H9 (cell line): ENCODE results near the gene SYT3. TPM values are rescaled to one million over a fixed set of nuclear protein-coding genes. Genes with fewer than 3 reads are reported as not detected.

Experiments
- DNase-seq: peaks from one replicate; pipeline ENCODE4 v3.0.0-alpha.2; 2017
- H2AFZ ChIP-seq: one replicate; pipeline ENCODE4 v1.6.1; 2013; ENCODE audit warnings: mild to moderate bottlenecking, low read length, control low read depth, moderate library complexity
- H2AK5ac ChIP-seq: 2 replicates; pipeline ENCODE4 v1.6.1; 2013; ENCODE audit warnings: low read length, control low read depth, mixed read lengths; ENCODE audit not compliant: insufficient read length
- H2BK120ac ChIP-seq: one replicate; pipeline ENCODE4 v1.6.1; 2013; ENCODE audit warnings: low read depth, mild to moderate bottlenecking, low read length, control low read depth, inconsistent platforms; ENCODE audit not compliant: poor library complexity, severe bottlenecking
- H2BK12ac ChIP-seq: 2 replicates; pipeline ENCODE4 v1.6.1; 2013; ENCODE audit warnings: low read length, control low read depth, mixed read lengths, low read depth; ENCODE audit not compliant: insufficient read length
- H2BK15ac ChIP-seq: 2 replicates; pipeline ENCODE4 v1.6.1; 2013; ENCODE audit warnings: low read depth, low read length, control low read depth
- H2BK20ac ChIP-seq: one replicate; pipeline ENCODE4 v1.6.1; 2013; ENCODE audit warnings: low read depth, mild to moderate bottlenecking, low read length, control low read depth, inconsistent platforms; ENCODE audit not compliant: poor library complexity, severe bottlenecking
- H2BK5ac ChIP-seq: 2 replicates; pipeline ENCODE4 v1.6.1; 2013; ENCODE audit warnings: low read length, control low read depth, mixed read lengths; ENCODE audit not compliant: insufficient read length
- H3K14ac ChIP-seq: 2 replicates; pipeline ENCODE4 v1.6.1; 2013; ENCODE audit warnings: low read length, control low read depth; ENCODE audit not compliant: insufficient read depth
- H3K18ac ChIP-seq: 2 replicates; pipeline ENCODE4 v1.6.1; 2013; ENCODE audit warnings: low read depth, mild to moderate bottlenecking, mixed read lengths, low read length, control low read depth; ENCODE audit not compliant: insufficient read length
- H3K23ac ChIP-seq: 2 replicates; pipeline ENCODE4 v1.6.1; 2013; ENCODE audit warnings: low read length, control low read depth, mixed read lengths, low read depth; ENCODE audit not compliant: insufficient read length
- H3K23me2 ChIP-seq: 2 replicates; pipeline ENCODE4 v1.6.1; 2013; ENCODE audit warnings: low read depth, mild to moderate bottlenecking, mixed read lengths, low read length, control low read depth; ENCODE audit not compliant: insufficient read length, poor library complexity, severe bottlenecking
- H3K27ac ChIP-seq: 2 replicates; pipeline ENCODE4 v1.5.1; 2013; ENCODE audit warnings: low read length, control low read depth, mixed read lengths, low read depth; ENCODE audit not compliant: insufficient read length
- H3K27me3 ChIP-seq: 2 replicates; pipeline ENCODE4 v1.6.1; 2013; ENCODE audit warnings: low read length, control low read depth, inconsistent platforms; ENCODE audit not compliant: insufficient read depth
- H3K4ac ChIP-seq: 2 replicates; pipeline ENCODE4 v1.6.1; 2013; ENCODE audit warnings: low read depth, mild to moderate bottlenecking, control low read depth, inconsistent platforms, low read length, moderate library complexity
- H3K4me1 ChIP-seq: 2 replicates; pipeline ENCODE4 v1.6.1; 2013; ENCODE audit warnings: low read length, control low read depth, inconsistent platforms; ENCODE audit not compliant: insufficient read depth
- H3K4me2 ChIP-seq: 2 replicates; pipeline ENCODE4 v1.6.1; 2013; ENCODE audit warnings: low read length, control low read depth, mixed read lengths; ENCODE audit not compliant: insufficient read length, insufficient read depth
- H3K56ac ChIP-seq: 2 replicates; pipeline ENCODE4 v1.6.1; 2013; ENCODE audit warnings: low read depth, mild to moderate bottlenecking, mixed read lengths, low read length, control low read depth; ENCODE audit not compliant: insufficient read length
- H3K79me1 ChIP-seq: 2 replicates; pipeline ENCODE4 v1.6.1; 2013; ENCODE audit warnings: low read depth, mild to moderate bottlenecking, moderate library complexity, low read length, control low read depth, inconsistent platforms; ENCODE audit not compliant: insufficient read depth, poor library complexity, severe bottlenecking
- H3K79me2 ChIP-seq: 2 replicates; pipeline ENCODE4 v1.6.1; 2013; ENCODE audit warnings: low read length, control low read depth, inconsistent platforms; ENCODE audit not compliant: insufficient read depth
- H3K9ac ChIP-seq: 2 replicates; pipeline ENCODE4 v1.6.1; 2013; ENCODE audit warnings: low read length, control low read depth, mixed read lengths; ENCODE audit not compliant: insufficient read length; ENCODE audit errors: extremely low read depth
- H3K9me3 ChIP-seq: one replicate; pipeline ENCODE4 v1.6.1; 2013; ENCODE audit warnings: low read depth, low read length, inconsistent platforms; ENCODE audit not compliant: control insufficient read depth
- H3T11ph ChIP-seq: one replicate; pipeline ENCODE4 v1.6.1; 2013; ENCODE audit warnings: mild to moderate bottlenecking, low read length, control low read depth, inconsistent platforms
- H4K20me1 ChIP-seq: one replicate; pipeline ENCODE4 v1.6.1; 2013; ENCODE audit not compliant: control insufficient read depth, insufficient read length, insufficient read depth
- H4K5ac ChIP-seq: 2 replicates; pipeline ENCODE4 v1.6.1; 2013; ENCODE audit warnings: low read depth, mild to moderate bottlenecking, mixed read lengths, low read length, control low read depth; ENCODE audit not compliant: insufficient read length
- H4K8ac ChIP-seq: replicated peaks from 2 replicates; pipeline ENCODE4 v1.6.1; 2013; ENCODE audit warnings: low read length, control low read depth, mixed read lengths, low read depth; ENCODE audit not compliant: insufficient read length
- H4K91ac ChIP-seq: 2 replicates; pipeline ENCODE4 v1.6.1; 2013; ENCODE audit warnings: low read depth, mild to moderate bottlenecking, moderate library complexity, mixed read lengths, low read length, control low read depth; ENCODE audit not compliant: insufficient read length
- H3K27ac Mint-ChIP-seq, 3 experiments: 2 replicates in 2 of 3; 3 replicates in 1 of 3; pipeline ENCODE4 v1.8.0; 2020 to 2021; ENCODE audit warnings: mixed read lengths in 3 of 3, mild to moderate bottlenecking in 1 of 3, moderate library complexity in 1 of 3
- H3K27me3 Mint-ChIP-seq: 2 replicates; pipeline ENCODE4 v1.8.0; 2021; ENCODE audit warnings: low read depth, mild to moderate bottlenecking, moderate library complexity, mixed read lengths
- H3K36me3 Mint-ChIP-seq, 3 experiments: 2 replicates in 2 of 3; 3 replicates in 1 of 3; pipeline ENCODE4 v1.8.0; 2020 to 2021; ENCODE audit warnings: low read depth in 3 of 3, mixed read lengths in 3 of 3; ENCODE audit not compliant: insufficient read depth in 1 of 3
- H3K4me1 Mint-ChIP-seq, 2 experiments: 2 replicates each; pipeline ENCODE4 v1.8.0; 2020; ENCODE audit warnings: mixed read lengths in 2 of 2
- H3K4me3 Mint-ChIP-seq, 2 experiments: 2 replicates in 1 of 2; 3 replicates in 1 of 2; pipeline ENCODE4 v1.8.0; 2020 to 2021; ENCODE audit warnings: mild to moderate bottlenecking in 2 of 2, mixed read lengths in 2 of 2, moderate library complexity in 1 of 2
- H3K9me3 Mint-ChIP-seq, 2 experiments: 2 replicates in 1 of 2; 3 replicates in 1 of 2; pipeline ENCODE4 v1.8.0; 2020; ENCODE audit warnings: mild to moderate bottlenecking in 2 of 2, mixed read lengths in 2 of 2, moderate library complexity in 1 of 2
- WGBS: extraction: QIAGEN DNeasy Blood & Tissue Kit; methylation state at CpG from one replicate; pipeline ENCODE4 v1.1.7; 2013; ENCODE audit warnings: missing lambda C conversion rate, low lambda C conversion rate, mixed read lengths; ENCODE audit not compliant: insufficient read length; ENCODE audit errors: extremely low coverage; 5-methylcytosine and 5-hydroxymethylcytosine counted together
- total RNA-seq: library from RNA; stranded (reverse); gene quantifications from 2 replicates; pipeline ENCODE4 v1.2.1, GENCODE V29; 2021
- TF ChIP-seq, protein P1 (sequence below): fragments of 200-600 bp; sonication (generic); conservative IDR thresholded peaks from 3 replicates; pipeline ENCODE4 v1.8.0; 2021; ENCODE audit warnings: antibody characterized with exemption, mild to moderate bottlenecking

SYT3 gene
- total RNA-seq, 1 experiment from 2014 or later: 3.1 TPM

DNA sequence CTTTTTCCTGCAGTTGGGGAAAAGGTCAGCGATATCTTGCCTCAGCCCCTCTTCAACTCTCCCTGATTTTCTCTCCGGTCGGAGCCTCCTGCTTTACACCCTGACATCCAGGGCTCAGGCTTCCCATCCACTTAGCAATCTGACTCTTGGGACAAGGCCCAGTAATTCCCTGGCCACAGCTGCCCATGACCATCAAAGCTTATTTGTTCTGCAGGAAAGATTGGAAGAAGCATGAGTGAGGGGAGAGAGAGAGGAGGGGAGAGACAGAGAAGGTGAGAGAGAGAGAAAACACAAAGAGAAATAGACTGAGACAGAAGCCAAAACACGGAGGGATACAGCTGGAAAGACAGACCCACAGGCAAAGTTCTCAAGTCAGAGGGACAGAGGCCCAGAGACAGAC lies 13.7 kb downstream of the SYT3 start:
- Histone ChIP-seq H2BK120ac (no peak overlapping the region), H3K79me2 (no peaks in the 10 kb centered on the region), H2BK15ac (no peak overlapping the region), H2BK12ac (no peak overlapping the region), H3K23ac (no peak overlapping the region), H2AFZ (no peak overlapping the region), H4K20me1 (no peaks in the 10 kb centered on the region), H3K56ac (no peak overlapping the region), H3T11ph (no peak overlapping the region), H2AK5ac (no peak overlapping the region), H2BK20ac (no peak overlapping the region), H3K14ac (no peak overlapping the region), H3K4me1 (no peaks in the 10 kb centered on the region), H2BK5ac (no peak overlapping the region), H3K9ac (no peak overlapping the region), H3K23me2 (no peaks in the 10 kb centered on the region), H3K27me3 (no peaks in the 10 kb centered on the region), H4K91ac (no peak overlapping the region), H3K4me2 (no peak overlapping the region), H3K79me1 (no peaks in the 10 kb centered on the region), H3K9me3 (no peaks in the 10 kb centered on the region), H3K4ac (no peak overlapping the region), H4K8ac (no peak overlapping the region), H3K18ac (no peak overlapping the region), H3K27ac (no peak overlapping the region), H4K5ac (no peak overlapping the region)
- DNase-seq: no peak
- Mint-ChIP-seq H3K27me3 (peaks cover 24% of the 10 kb centered on the region), H3K36me3 (no peaks in the 10 kb centered on the region; a peak in 1 of 7 replicates), H3K9me3 (no peaks in the 10 kb centered on the region), H3K4me3 (no peak overlapping the region; a peak in 1 of 5 replicates), H3K4me1 (peaks cover 0 to 6% of the 10 kb centered on the region in 2 experiments; a peak in 1 of 4 replicates), H3K27ac (no peak overlapping the region; a peak in 1 of 7 replicates)
- TF ChIP-seq, protein P1, sequence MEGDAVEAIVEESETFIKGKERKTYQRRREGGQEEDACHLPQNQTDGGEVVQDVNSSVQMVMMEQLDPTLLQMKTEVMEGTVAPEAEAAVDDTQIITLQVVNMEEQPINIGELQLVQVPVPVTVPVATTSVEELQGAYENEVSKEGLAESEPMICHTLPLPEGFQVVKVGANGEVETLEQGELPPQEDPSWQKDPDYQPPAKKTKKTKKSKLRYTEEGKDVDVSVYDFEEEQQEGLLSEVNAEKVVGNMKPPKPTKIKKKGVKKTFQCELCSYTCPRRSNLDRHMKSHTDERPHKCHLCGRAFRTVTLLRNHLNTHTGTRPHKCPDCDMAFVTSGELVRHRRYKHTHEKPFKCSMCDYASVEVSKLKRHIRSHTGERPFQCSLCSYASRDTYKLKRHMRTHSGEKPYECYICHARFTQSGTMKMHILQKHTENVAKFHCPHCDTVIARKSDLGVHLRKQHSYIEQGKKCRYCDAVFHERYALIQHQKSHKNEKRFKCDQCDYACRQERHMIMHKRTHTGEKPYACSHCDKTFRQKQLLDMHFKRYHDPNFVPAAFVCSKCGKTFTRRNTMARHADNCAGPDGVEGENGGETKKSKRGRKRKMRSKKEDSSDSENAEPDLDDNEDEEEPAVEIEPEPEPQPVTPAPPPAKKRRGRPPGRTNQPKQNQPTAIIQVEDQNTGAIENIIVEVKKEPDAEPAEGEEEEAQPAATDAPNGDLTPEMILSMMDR: no peak
- no CpG with 5 or more reads among the region's 4 CpGs for WGBS
